SK-N-SH (cell line): ENCODE data around the gene CYSLTR2.

ENCODE experiments used
- EP300 ChIP-seq, 2 experiments: IDR thresholded peaks; 2 replicates each; pipeline versions ENCODE4 v1.4.0 to v1.6.1; 2012; ENCODE audit warnings: borderline replicate concordance in 1 of 2, low read depth in 1 of 2, low read length in 1 of 2
- JUND ChIP-seq: IDR thresholded peaks from 2 replicates; pipeline ENCODE4 v1.4.0; 2012
- MXI1 ChIP-seq: IDR thresholded peaks from 2 replicates; pipeline ENCODE4 v1.6.1; 2012; ENCODE audit warnings: mild to moderate bottlenecking, low read depth, low read length, improper control_type of control experiment
- NFIC ChIP-seq: IDR thresholded peaks from 2 replicates; pipeline ENCODE4 v1.4.0; 2012; ENCODE audit warnings: borderline replicate concordance
- POLR2AphosphoS5 ChIP-seq: IDR thresholded peaks from 2 replicates; pipeline ENCODE4 v1.6.1; 2012; ENCODE audit warnings: low read depth, low read length
- RCOR1 ChIP-seq: fragments of 150-350 bp; IDR thresholded peaks from 2 replicates; pipeline ENCODE4 v1.6.1; 2017; ENCODE audit warnings: antibody characterized with exemption, low read length
- SIN3A ChIP-seq: IDR thresholded peaks from 2 replicates; pipeline ENCODE4 v1.6.1; 2012; ENCODE audit warnings: low read depth, mild to moderate bottlenecking, low read length, moderate library complexity, borderline replicate concordance
- YY1 ChIP-seq: IDR thresholded peaks from 2 replicates; pipeline ENCODE4 v1.4.0; 2012; ENCODE audit warnings: low read depth, mild to moderate bottlenecking
- TF ChIP-seq, protein P1 (sequence below): fragments of 200-600 bp; sonication (generic); IDR thresholded peaks from 2 replicates; pipeline ENCODE4 v1.6.1; 2017; ENCODE audit warnings: antibody characterized with exemption, mild to moderate bottlenecking, moderate library complexity
- TF ChIP-seq, protein P2 (sequence below): IDR thresholded peaks from 2 replicates; pipeline ENCODE4 v1.6.1; 2012; ENCODE audit warnings: mild to moderate bottlenecking, low read depth, low read length, moderate library complexity
- TF ChIP-seq, protein P3 (sequence below): IDR thresholded peaks from 2 replicates; pipeline ENCODE4 v1.4.0; 2012; ENCODE audit warnings: low read depth, borderline replicate concordance
- TF ChIP-seq, protein P4 (sequence below): fragments of 150-350 bp; IDR thresholded peaks from 2 replicates; pipeline ENCODE4 v1.6.1; 2017; ENCODE audit warnings: antibody characterized with exemption, low read length, low read depth, borderline replicate concordance

DNA sequence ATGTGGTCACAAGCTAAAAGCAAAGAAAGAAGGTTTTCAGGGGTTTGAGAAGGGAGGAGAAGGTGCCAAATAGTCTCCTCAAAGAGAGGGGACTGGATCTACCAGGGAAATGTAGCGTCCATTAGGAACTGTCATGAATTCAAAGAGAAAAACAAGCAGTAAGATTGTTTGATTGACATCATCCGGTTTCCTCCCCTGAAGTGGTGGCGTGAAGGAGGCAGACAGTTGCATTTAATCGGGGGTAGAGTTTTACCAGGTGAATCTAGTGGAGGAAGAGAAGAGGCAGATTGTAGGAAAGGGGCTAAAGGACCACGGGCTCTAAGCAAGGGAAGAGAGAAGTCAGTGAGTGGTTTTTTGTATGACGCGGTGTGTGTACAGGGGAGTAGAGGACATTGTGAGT lies 13.0 kb upstream of the CYSLTR2 start:
- TF ChIP-seq, protein P1, sequence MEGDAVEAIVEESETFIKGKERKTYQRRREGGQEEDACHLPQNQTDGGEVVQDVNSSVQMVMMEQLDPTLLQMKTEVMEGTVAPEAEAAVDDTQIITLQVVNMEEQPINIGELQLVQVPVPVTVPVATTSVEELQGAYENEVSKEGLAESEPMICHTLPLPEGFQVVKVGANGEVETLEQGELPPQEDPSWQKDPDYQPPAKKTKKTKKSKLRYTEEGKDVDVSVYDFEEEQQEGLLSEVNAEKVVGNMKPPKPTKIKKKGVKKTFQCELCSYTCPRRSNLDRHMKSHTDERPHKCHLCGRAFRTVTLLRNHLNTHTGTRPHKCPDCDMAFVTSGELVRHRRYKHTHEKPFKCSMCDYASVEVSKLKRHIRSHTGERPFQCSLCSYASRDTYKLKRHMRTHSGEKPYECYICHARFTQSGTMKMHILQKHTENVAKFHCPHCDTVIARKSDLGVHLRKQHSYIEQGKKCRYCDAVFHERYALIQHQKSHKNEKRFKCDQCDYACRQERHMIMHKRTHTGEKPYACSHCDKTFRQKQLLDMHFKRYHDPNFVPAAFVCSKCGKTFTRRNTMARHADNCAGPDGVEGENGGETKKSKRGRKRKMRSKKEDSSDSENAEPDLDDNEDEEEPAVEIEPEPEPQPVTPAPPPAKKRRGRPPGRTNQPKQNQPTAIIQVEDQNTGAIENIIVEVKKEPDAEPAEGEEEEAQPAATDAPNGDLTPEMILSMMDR = no peak
- TF ChIP-seq NFIC = no peak
- no peak for TF ChIP-seq EP300 (IDR thresholded peaks at IDR 0.05; ENCODE audit: borderline replicate concordance in 1 of 2, low read depth in 1 of 2, low read length in 1 of 2)
- TF ChIP-seq, protein P2, sequence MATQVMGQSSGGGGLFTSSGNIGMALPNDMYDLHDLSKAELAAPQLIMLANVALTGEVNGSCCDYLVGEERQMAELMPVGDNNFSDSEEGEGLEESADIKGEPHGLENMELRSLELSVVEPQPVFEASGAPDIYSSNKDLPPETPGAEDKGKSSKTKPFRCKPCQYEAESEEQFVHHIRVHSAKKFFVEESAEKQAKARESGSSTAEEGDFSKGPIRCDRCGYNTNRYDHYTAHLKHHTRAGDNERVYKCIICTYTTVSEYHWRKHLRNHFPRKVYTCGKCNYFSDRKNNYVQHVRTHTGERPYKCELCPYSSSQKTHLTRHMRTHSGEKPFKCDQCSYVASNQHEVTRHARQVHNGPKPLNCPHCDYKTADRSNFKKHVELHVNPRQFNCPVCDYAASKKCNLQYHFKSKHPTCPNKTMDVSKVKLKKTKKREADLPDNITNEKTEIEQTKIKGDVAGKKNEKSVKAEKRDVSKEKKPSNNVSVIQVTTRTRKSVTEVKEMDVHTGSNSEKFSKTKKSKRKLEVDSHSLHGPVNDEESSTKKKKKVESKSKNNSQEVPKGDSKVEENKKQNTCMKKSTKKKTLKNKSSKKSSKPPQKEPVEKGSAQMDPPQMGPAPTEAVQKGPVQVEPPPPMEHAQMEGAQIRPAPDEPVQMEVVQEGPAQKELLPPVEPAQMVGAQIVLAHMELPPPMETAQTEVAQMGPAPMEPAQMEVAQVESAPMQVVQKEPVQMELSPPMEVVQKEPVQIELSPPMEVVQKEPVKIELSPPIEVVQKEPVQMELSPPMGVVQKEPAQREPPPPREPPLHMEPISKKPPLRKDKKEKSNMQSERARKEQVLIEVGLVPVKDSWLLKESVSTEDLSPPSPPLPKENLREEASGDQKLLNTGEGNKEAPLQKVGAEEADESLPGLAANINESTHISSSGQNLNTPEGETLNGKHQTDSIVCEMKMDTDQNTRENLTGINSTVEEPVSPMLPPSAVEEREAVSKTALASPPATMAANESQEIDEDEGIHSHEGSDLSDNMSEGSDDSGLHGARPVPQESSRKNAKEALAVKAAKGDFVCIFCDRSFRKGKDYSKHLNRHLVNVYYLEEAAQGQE = no peak
- TF ChIP-seq, protein P3, sequence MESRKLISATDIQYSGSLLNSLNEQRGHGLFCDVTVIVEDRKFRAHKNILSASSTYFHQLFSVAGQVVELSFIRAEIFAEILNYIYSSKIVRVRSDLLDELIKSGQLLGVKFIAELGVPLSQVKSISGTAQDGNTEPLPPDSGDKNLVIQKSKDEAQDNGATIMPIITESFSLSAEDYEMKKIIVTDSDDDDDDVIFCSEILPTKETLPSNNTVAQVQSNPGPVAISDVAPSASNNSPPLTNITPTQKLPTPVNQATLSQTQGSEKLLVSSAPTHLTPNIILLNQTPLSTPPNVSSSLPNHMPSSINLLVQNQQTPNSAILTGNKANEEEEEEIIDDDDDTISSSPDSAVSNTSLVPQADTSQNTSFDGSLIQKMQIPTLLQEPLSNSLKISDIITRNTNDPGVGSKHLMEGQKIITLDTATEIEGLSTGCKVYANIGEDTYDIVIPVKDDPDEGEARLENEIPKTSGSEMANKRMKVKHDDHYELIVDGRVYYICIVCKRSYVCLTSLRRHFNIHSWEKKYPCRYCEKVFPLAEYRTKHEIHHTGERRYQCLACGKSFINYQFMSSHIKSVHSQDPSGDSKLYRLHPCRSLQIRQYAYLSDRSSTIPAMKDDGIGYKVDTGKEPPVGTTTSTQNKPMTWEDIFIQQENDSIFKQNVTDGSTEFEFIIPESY = no peak
- no peak for TF ChIP-seq YY1
- TF ChIP-seq RCOR1 = no peak
- no peak for TF ChIP-seq MXI1
- TF ChIP-seq, protein P4, sequence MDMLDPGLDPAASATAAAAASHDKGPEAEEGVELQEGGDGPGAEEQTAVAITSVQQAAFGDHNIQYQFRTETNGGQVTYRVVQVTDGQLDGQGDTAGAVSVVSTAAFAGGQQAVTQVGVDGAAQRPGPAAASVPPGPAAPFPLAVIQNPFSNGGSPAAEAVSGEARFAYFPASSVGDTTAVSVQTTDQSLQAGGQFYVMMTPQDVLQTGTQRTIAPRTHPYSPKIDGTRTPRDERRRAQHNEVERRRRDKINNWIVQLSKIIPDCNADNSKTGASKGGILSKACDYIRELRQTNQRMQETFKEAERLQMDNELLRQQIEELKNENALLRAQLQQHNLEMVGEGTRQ = no peak
- no peak for TF ChIP-seq JUND
- no peak for TF ChIP-seq POLR2AphosphoS5
- TF ChIP-seq SIN3A = no peak
